ENCODE measurements around the gene HSD17B8.

- TF ChIP-seq CTCF (IDR thresholded peaks at IDR 0.05; ENCODE audit: borderline replicate concordance, extremely low read depth, low read length, poor library complexity, severe bottlenecking) (no peak), EZH2 (IDR thresholded peaks at IDR 0.05; ENCODE audit: borderline replicate concordance, low read depth, low read length, severe bottlenecking) (no peak)
These were observed 12.8 kb downstream of the HSD17B8 start for GRCh38 chr6:33217246-33217645.

Data from DND-41 (cell line).